HL-60 (cell line): ENCODE results near the gene CD34.

Source experiments
- POLR2AphosphoS5 ChIP-seq: IDR thresholded peaks from 2 replicates; pipeline ENCODE4 v1.6.1; 2012; ENCODE audit warnings: low read depth
- TF ChIP-seq, protein P1 (sequence below): IDR thresholded peaks from one replicate; pipeline ENCODE4 v1.5.1; 2011; ENCODE audit warnings: low read length, control low read depth, inconsistent platforms; ENCODE audit not compliant: insufficient read depth
- TF ChIP-seq, protein P2 (sequence below): IDR thresholded peaks from 2 replicates; pipeline ENCODE4 v1.6.1; 2012; ENCODE audit warnings: low read depth; ENCODE audit not compliant: insufficient replicate concordance

DNA sequence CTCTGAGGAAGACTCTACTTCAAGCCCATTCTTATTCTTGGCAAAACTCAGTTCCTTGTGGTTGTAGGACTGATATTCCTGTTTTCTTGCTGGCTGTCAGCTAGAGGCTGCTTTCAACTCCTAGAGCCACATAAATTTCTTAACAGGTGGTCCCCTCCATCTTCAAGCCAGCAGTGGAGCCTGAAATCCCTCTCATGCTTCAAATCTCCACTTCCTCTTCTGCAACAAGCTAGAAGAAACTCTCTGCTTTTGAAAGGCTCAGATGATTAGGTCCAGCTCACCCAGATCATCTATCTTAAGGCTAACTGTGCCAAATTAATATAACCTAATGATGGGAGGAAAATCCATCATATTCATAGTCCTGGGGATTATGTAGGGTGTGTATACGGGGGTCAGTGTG, 43.2 kb upstream of the CD34 start:
- TF ChIP-seq, protein P1, sequence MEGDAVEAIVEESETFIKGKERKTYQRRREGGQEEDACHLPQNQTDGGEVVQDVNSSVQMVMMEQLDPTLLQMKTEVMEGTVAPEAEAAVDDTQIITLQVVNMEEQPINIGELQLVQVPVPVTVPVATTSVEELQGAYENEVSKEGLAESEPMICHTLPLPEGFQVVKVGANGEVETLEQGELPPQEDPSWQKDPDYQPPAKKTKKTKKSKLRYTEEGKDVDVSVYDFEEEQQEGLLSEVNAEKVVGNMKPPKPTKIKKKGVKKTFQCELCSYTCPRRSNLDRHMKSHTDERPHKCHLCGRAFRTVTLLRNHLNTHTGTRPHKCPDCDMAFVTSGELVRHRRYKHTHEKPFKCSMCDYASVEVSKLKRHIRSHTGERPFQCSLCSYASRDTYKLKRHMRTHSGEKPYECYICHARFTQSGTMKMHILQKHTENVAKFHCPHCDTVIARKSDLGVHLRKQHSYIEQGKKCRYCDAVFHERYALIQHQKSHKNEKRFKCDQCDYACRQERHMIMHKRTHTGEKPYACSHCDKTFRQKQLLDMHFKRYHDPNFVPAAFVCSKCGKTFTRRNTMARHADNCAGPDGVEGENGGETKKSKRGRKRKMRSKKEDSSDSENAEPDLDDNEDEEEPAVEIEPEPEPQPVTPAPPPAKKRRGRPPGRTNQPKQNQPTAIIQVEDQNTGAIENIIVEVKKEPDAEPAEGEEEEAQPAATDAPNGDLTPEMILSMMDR = no peak
- TF ChIP-seq, protein P2, sequence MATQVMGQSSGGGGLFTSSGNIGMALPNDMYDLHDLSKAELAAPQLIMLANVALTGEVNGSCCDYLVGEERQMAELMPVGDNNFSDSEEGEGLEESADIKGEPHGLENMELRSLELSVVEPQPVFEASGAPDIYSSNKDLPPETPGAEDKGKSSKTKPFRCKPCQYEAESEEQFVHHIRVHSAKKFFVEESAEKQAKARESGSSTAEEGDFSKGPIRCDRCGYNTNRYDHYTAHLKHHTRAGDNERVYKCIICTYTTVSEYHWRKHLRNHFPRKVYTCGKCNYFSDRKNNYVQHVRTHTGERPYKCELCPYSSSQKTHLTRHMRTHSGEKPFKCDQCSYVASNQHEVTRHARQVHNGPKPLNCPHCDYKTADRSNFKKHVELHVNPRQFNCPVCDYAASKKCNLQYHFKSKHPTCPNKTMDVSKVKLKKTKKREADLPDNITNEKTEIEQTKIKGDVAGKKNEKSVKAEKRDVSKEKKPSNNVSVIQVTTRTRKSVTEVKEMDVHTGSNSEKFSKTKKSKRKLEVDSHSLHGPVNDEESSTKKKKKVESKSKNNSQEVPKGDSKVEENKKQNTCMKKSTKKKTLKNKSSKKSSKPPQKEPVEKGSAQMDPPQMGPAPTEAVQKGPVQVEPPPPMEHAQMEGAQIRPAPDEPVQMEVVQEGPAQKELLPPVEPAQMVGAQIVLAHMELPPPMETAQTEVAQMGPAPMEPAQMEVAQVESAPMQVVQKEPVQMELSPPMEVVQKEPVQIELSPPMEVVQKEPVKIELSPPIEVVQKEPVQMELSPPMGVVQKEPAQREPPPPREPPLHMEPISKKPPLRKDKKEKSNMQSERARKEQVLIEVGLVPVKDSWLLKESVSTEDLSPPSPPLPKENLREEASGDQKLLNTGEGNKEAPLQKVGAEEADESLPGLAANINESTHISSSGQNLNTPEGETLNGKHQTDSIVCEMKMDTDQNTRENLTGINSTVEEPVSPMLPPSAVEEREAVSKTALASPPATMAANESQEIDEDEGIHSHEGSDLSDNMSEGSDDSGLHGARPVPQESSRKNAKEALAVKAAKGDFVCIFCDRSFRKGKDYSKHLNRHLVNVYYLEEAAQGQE = no peak
- TF ChIP-seq POLR2AphosphoS5 = no peak
